Measurements from ENCODE around the gene SCT.

Gene SCT

DNA sequence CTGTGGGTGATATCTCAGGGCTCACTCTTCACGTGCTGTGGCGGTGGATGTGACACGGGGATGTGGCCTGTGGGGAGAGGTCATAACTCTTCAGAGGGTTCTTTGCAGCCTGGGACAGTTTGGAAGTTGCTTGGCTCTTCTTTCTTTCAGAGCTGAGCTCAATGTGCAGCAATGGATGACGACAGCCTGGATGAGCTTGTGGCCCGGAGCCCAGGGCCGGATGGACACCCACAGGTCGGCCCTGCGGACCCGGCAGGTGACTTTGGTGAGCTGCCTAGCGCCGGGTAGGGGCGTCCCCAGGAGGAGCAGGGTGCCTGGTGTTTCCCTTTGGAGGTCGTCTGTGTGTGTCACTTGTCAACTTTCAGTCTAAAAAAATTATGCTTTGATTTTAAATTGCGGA is 45.6 kb downstream of the SCT start:
- no peak for DNase-seq

DNA sequence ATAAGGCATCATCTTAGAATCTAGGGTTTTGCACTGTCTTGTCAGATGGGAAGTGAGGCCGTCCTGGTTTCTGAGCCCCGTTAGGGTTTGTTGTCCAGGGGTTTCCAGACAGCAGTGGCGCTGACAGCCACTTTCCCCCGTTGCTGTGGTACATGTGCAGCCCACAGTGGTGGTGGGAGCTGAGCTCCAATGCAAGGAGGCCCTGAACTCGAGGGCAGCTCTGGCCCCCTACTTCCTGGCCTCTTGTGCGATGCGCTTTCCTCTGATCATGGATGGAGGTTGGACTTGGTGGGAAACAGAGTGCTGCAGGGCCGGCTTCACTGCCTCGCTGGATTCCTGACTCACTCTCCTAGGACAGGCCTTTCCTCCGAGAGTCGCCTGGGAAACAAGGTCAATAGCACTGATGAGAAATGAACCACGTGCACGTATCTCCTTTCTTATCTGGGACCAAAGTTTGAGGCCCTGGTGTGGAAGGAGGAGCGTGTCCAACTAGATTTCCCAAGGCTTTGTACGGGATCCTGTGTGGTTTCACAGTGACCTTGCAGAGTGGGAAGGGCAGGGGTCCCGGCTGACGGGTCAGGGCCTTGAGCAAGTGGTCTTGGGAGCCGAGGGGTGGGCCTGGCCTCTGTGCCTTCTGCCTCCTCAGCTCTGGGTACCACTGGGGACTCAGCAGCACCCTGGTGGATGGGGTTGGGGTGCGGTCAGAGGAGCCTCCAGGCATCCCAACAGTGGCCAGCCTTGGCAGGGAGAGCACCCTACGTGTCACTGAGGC is 47.0 kb downstream of the SCT start:
- no peak for DNase-seq

DNA sequence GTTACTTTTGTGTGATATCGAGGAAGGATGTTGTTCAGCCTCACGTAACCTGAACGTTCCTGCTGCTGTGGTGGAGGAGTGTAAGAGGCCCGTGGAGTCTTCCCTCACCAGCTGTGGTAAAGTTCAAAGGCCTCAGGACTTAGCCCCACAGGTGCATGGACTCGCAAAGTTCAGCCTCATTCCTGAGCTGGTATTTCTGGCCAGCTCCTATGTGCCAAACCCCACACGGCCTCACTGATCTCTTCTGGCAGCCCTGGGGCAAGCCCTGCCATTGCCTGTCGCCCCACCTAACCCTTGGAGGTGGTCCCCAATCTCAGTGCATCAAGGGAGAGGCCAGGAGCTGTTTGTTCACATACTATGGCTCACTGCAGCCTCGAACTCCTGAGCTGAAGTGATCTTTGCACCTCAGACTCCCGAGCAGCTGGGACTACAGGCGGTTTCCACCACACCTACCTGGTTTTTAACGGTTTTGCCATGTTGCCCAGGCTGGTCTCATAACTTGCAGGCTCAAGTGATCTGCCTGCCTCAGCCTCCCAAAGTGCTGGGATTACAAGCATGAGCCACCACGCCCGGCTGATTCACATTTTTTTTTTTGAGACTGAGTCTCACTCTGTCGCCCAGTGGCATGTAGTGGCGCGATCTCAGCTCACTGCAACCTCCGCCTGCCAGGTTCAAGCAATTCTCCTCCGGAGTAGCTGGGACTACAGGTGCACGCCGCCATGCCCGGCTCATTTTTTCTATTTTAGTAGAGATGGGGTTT is 48.5 kb downstream of the SCT start:
- no peak for DNase-seq

DNA sequence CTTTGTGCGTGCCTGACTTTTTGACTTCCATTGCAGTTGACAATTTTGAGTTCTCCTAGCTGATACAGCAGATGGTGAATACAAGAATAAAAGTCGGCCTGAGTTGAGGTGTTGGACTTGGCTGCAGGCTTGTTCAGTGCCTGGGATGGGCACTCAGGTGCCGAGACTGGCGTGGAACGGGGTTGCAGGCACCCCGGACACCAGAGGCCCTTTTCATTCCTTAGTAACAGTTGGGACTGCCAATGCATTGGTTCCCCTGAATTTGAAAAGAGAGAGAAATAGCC is 49.4 kb downstream of the SCT start:
- DNase-seq = no peak

DNA sequence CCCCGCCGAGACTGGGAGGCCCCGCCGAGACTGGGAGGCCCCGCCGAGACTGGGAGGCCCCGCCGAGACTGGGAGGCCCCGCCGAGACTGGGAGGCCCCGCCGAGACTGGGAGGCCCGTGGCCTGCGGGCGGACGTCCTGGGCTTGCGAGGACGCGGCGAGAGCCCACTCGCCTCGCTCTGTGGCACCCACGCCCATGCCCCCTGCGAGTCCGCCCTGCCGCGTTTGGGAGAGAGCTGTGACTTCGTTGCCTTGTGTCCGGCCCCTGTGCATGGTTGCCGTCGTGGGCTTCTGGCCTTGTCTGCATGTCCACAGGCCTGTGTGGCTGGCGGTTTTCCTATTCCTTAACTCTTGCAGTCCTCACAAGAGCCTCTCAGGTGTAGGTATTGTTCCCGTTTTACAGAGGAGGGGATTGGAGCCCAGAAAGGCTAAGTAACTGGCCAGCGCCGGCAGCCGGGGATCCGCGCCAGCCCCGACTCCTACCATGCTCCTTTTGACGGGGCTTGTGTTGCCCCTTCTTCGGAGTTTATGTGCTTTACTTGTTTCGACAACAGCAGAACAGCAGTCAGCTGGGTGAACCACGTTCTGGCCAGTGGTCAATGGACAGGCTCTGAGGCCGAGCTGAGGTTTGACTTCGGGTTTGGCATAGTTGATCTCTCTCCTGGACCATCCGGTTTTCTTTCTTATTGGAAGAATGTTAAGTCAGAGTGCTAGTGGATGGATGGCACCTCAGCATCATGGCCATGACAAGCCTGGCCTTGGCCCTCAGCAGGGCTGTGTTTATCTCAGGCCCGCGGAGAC is 50.0 kb downstream of the SCT start:
- DNase-seq = no peak

All from CD4-positive, alpha-beta T cell treated with Interleukin-4 for 1 hour (primary cell).